GM12873 (cell line): ENCODE results near the gene CEACAM8.

ENCODE experiments used
- TF ChIP-seq, protein P1 (sequence below): IDR thresholded peaks from 2 replicates; pipeline ENCODE4 v1.5.1; 2012; ENCODE audit warnings: low read depth, mild to moderate bottlenecking, moderate library complexity, low read length, control low read depth; ENCODE audit not compliant: insufficient read depth; ENCODE audit errors: missing control alignments

CEACAM8 gene

DNA sequence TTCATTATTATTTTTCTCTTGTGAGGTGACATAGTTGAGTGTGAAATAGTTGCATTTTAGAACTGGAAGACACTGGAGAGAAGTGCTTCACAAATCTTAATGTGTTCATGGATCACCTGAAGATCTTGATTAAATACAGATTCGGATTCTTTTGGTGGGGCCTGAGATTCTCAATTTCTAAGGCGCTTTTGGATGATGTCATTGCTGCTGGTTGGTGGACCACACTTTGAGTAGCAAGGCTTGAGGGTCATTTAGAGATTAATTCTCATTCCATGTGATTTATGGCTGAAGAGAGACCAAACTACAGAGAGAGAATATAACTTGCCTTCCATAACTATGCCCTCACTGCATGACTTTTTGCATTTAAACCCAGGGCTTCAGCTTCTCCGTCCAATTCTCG, 27.2 kb downstream of the CEACAM8 start:
- TF ChIP-seq, protein P1, sequence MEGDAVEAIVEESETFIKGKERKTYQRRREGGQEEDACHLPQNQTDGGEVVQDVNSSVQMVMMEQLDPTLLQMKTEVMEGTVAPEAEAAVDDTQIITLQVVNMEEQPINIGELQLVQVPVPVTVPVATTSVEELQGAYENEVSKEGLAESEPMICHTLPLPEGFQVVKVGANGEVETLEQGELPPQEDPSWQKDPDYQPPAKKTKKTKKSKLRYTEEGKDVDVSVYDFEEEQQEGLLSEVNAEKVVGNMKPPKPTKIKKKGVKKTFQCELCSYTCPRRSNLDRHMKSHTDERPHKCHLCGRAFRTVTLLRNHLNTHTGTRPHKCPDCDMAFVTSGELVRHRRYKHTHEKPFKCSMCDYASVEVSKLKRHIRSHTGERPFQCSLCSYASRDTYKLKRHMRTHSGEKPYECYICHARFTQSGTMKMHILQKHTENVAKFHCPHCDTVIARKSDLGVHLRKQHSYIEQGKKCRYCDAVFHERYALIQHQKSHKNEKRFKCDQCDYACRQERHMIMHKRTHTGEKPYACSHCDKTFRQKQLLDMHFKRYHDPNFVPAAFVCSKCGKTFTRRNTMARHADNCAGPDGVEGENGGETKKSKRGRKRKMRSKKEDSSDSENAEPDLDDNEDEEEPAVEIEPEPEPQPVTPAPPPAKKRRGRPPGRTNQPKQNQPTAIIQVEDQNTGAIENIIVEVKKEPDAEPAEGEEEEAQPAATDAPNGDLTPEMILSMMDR, result no peak

DNA sequence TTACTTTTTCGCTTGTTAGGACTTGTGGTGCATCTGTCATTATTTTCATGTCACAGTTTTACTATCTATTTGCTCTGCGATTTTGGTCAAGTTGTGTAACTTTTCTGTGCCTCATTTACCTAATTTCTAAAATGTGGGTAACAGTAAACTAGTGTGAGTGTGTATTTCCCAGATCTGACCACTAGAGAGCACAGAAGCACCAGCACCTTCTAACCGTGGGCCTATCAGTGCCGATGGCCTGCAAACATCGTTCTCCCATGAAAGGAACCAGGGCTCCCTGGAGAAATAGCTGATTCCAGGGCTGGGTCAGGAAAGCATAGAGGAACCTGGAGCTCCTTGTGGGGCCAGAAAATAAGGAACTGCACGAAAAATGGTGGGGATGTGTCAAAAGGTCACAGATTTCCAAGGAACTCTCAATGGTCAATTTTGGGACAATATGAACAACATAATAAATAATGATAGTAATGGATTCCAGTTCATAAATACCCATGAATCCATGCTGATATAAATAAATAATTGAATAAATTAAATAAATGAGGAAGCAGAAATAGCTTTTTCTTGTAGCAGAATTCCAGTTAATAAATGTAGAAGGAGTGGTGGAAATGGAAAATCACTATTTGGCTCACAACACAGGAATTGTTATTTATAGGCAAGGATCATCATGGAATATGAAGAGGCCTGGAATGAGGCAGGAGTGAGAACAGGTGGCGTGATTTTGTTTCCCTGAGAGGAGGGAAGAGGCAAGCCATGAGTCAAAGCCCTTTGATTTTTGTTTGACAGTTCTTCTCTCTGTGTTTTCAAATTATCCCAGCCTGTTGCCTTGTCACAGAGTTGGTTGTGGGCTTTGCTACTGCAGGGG, 31.1 kb downstream of the CEACAM8 start:
- TF ChIP-seq, protein P1, result peak; percentile 83

DNA sequence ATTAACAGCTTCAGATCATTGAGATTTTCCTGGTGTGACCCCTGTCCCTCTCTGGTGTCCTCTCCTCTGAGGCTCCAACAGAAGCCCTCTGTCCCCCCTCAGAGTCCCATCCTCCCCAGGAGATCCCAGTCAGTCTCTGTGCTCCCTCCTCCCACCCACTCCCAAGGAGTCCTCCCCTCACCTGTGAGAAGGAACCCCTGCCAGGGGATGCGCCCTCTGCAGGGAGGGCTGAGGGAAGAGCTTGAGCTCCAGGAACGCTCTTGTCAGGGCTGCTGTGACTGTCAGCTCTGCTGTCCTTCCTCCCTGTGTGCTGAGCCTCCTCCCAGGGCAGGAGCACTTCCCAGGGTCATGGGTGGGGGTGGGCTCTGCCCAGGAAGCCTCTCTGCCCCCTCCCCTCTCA, 33.2 kb downstream of the CEACAM8 start:
- TF ChIP-seq, protein P1, result no peak

DNA sequence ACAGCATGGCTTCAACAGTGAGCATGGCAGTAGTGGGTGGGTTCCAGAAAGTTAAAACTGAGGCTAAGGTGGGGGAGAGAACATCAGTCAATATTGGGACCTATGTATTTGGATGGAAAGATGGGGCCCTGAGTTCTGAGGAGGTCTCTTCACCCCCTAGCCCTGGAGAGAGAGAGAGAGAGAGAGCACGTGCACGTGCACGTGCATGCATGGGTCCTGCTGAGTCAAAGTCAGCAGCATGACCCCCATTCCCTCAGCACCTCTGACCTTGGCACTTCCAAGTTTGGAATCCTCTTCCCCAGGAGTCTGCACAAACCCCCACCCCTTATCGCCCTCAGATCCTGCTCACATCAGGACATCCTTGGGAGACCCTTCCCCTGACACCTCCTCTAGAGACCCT, 34.0 kb downstream of the CEACAM8 start:
- TF ChIP-seq, protein P1, result no peak

DNA sequence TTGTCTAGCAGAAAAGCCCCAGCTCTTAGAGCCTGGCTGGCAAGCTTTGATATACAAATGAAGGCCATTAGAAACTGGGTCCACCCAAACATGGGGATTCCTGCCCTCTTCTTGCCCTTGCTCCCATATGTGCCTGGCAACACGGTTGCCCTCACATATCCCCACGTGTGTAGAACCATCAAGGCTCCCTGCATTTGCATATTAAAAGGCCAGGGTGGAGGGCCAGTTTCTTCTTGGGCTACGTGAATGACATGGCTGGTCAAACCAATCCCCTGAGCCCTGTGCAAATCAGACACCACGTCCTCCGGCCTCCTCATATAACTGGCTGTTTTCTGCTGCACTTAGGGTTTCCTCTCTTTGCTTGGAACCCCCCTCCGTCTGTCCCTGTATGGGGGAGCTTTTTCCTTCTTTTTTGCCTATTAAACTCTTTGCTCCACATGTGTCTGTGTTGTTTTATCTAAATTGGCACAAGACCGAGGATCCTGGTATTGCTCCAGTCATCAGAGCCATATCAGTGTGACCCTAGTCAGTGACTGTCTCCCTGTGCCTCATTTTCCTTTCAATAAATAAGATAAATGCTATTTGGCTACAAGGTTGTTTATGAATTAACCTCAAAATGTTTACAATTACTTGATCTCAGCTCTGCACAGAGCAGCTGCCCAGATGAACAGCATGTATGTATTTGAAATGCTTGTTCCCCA, 36.1 kb downstream of the CEACAM8 start:
- TF ChIP-seq, protein P1, result no peak

DNA sequence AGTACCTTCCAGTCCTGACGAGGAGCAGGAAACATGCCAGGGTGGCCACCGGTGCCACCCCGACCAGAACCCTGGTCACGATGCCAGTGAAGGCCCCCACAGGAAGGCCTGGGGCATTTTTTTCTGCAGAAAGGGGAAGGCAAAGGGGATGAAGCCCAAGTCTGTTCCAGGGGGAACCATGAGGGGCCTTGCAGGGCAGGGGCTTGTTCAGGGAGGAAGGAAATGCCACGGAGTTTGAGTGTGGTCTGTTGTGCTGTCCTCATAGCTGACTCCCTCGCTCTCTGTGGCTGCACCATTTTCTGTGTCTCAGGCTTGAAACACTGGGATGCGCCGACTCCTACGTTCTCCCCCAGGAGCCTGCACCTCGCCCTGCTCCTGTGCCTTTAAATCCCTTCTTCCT, 38.9 kb downstream of the CEACAM8 start:
- TF ChIP-seq, protein P1, result no peak

DNA sequence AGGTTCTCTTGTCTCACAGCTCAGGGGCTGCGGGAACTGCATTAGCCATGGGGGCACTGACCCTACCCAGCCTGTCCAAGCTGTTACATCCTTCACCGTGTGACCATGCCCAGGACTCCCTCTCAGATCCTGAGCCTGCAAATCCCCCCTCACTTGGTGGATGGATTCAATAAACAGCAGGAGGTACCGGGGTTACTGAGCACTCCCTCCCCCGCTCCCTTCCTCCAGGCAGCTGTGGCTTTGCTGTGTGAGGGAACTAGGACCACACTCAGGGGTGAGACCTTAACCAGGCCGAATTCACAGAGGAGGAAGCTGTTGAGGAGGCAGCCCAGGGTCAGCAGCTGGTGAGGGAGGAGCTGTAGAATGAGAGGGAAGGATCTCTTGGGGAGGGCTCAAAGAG, 39.4 kb downstream of the CEACAM8 start:
- TF ChIP-seq, protein P1, result no peak
